ENCODE results near the gene UBA52.

- no peak for TF ChIP-seq POLR2A (IDR thresholded peaks at IDR 0.05)
- TF ChIP-seq CTCF (IDR thresholded peaks at IDR 0.05) = no peak
- no peak for TF ChIP-seq POLR2AphosphoS5 (IDR thresholded peaks at IDR 0.05)
- TF ChIP-seq EP300 (IDR thresholded peaks at IDR 0.05) = no peak
These were observed 32.3 kb upstream of the UBA52 start for GRCh38 chr19:18539372-18539771.
